Activated T-helper 2 cell treated with anti-CD3 and anti-CD28 coated beads, Interferon-gamma antibody, Interleukin-2, Interleukin-4, amounts not matched to agents 10 μg/mL and 5 μg/mL and 100 μg/mL, durations not matched to agents 14 hours and 24 hours and 36 hours (primary cell): Measurements from ENCODE around the gene GPR101. TPM values are rescaled to one million over a fixed set of nuclear protein-coding genes. Genes with fewer than 3 reads are reported as not detected.
A peak's percentile ranks its signal among the peaks of the same experiment; 100 is the strongest.

Experiments
- DNase-seq: peaks from one replicate; pipeline ENCODE4 v3.0.0; 2021; ENCODE audit warnings: low spot score
- H3K27ac Mint-ChIP-seq: one replicate; pipeline ENCODE4 v1.8.0; 2021; ENCODE audit warnings: mixed read lengths
- H3K27me3 Mint-ChIP-seq: one replicate; pipeline ENCODE4 v1.8.0; 2021; ENCODE audit warnings: low read depth, mixed read lengths
- H3K36me3 Mint-ChIP-seq: one replicate; pipeline ENCODE4 v1.8.0; 2021; ENCODE audit warnings: low read depth, mixed read lengths
- H3K4me1 Mint-ChIP-seq: one replicate; pipeline ENCODE4 v1.8.0; 2021; ENCODE audit warnings: low read depth, mixed read lengths
- H3K4me3 Mint-ChIP-seq: one replicate; pipeline ENCODE4 v1.8.0; 2021; ENCODE audit warnings: low read depth, mild to moderate bottlenecking, moderate library complexity, mixed read lengths
- H3K9me3 Mint-ChIP-seq: one replicate; pipeline ENCODE4 v1.8.0; 2021; ENCODE audit warnings: mixed read lengths
- intact Hi-C: fragments of 100-400 bp; cut with micrococcal nuclease; formaldehyde crosslinking; loops from one replicate; pipeline ENCODE4 v1.15.1; 2023
- total RNA-seq: library from RNA; stranded (reverse); gene quantifications from 2 replicates; pipeline ENCODE4 v1.2.3, GENCODE V29; 2022

The GPR101 gene
- not detected in 2 replicates for total RNA-seq

DNA sequence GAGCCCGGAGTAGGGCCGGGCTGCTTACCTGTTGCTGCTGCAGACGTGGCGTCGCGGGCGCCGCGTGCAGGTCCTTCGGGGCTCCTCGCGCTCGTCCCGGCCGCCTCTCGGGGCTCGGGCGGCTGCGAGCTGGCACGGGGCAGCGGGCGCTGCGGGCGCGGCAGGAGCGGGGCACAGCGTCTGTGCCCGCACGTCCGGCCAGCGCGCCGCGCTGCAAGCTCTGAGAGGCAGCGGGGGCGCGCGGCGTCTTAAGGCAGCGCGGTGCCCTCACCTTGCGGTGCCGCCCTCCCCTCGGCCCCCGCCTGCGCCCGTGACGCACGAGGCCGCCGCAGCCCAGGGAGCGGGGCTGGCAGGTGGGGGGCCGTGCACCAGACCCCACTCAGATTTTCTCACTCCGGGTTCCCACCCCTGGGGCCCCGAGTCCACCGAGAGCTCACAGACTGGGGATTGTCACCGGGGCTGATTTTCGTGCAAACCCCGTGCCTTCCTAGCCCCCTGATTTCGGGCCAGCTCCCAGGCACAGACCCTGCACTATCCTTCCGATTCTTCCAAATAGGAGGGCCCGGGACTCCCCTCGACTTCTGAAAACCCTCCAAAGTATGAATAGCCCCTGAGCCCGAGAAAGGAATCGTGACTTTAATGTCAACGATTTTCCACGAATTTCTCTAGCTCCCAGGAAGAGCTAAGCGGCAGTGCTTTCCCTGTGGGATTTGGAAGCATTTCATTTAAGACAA, at the start of gene GPR101:
Gene GPR101 (minus strand): TSS at position 222 of the 734 bp plus-strand sequence. CDS start 2,321 bp downstream, outside the sequence.
- Mint-ChIP-seq H3K36me3 (no peaks in the 10 kb centered on the region), H3K27ac (no peak within 1 kb of the TSS), H3K9me3 (no peaks in the 10 kb centered on the region), H3K4me3 (no peak within 1 kb of the TSS), H3K4me1 (peaks cover 6% of the 10 kb centered on the region), H3K27me3 (peaks cover 60% of the 10 kb centered on the region)
- no peak for DNase-seq
- intact Hi-C loops = loop anchor here (2.0 kb wide), 1 partner anchor 19 kb away; no protein-coding TSS in a partner anchor

- Mint-ChIP-seq H3K4me1 (no peaks in the 10 kb centered on the region), H3K9me3 (no peaks in the 10 kb centered on the region), H3K27ac (no peak overlapping the region), H3K4me3 (no peak overlapping the region), H3K36me3 (no peaks in the 10 kb centered on the region), H3K27me3 (peaks cover 6% of the 10 kb centered on the region)
- intact Hi-C loops = no loop called here
- DNase-seq = no peak
These were observed 47.4 kb upstream of the GPR101 start for GRCh38 chrX:137081239-137081638.

DNA sequence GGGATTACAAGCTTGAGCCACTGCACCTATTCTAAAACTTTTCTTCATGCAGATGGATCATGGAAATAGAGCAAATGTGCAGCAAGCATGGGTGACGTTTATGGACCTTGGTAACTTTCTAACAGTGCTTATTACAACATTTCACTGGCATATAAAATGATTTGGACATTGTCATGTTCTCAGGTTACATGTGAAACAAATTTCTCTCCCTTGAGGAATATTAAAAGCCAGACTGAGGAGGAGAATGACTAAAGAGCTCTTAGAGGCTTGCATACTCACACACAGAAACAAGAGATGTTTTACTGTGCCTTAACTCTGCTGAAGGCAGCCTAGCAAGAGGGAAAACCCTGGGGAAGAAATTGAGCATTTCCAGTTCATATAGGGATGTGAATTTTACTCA, 38.6 kb upstream of the GPR101 start:
- H3K9me3 Mint-ChIP-seq = no peaks in the 10 kb centered on the region
- DNase-seq = no peak
- no peaks in the 10 kb centered on the region for H3K27me3 Mint-ChIP-seq
- no peaks in the 10 kb centered on the region for H3K4me1 Mint-ChIP-seq
- no peaks in the 10 kb centered on the region for H3K36me3 Mint-ChIP-seq
- intact Hi-C loops = no loop called here
- no peak overlapping the region for H3K4me3 Mint-ChIP-seq
- H3K27ac Mint-ChIP-seq = no peak overlapping the region

- Mint-ChIP-seq H3K4me1 (no peaks in the 10 kb centered on the region), H3K27me3 (no peaks in the 10 kb centered on the region), H3K9me3 (no peaks in the 10 kb centered on the region), H3K4me3 (no peak overlapping the region), H3K27ac (no peak overlapping the region), H3K36me3 (no peaks in the 10 kb centered on the region)
- DNase-seq = no peak
- intact Hi-C loops = no loop called here
These were observed 37.8 kb upstream of the GPR101 start for GRCh38 chrX:137071596-137071995.

DNA sequence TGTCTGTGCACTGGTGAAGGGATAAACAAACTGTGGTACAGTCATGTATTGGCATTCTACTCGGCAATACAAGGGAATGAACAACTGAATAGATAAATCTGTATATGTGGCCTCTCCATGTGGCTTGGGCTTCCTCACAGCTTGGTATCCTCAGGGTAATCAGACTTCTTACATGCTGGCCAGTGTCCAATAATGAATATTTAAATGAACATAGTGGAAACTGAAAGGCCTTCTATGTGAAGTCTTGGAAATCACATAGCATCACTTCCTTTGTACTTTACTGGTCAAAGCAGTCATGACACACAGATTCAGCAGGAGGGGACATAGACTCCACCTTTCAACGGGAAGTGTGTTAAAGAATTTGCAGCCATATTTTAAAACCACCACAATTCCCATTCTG, 33.4 kb upstream of the GPR101 start:
- H3K9me3 Mint-ChIP-seq = no peaks in the 10 kb centered on the region
- H3K4me3 Mint-ChIP-seq = no peak overlapping the region
- intact Hi-C loops = no loop called here
- no peak for DNase-seq
- H3K27me3 Mint-ChIP-seq = no peaks in the 10 kb centered on the region
- no peaks in the 10 kb centered on the region for H3K4me1 Mint-ChIP-seq
- H3K36me3 Mint-ChIP-seq = no peaks in the 10 kb centered on the region
- H3K27ac Mint-ChIP-seq = no peak overlapping the region

GRCh38 chrX:137062915-137063617, 29.3 kb upstream of the GPR101 start:
- no peaks in the 10 kb centered on the region for H3K9me3 Mint-ChIP-seq
- no peaks in the 10 kb centered on the region for H3K27me3 Mint-ChIP-seq
- no peak overlapping the region for H3K4me3 Mint-ChIP-seq
- H3K36me3 Mint-ChIP-seq = no peaks in the 10 kb centered on the region
- no peak for DNase-seq
- peaks cover 2% of the 10 kb centered on the region for H3K4me1 Mint-ChIP-seq
- no peak overlapping the region for H3K27ac Mint-ChIP-seq
- intact Hi-C loops = no loop called here

DNA sequence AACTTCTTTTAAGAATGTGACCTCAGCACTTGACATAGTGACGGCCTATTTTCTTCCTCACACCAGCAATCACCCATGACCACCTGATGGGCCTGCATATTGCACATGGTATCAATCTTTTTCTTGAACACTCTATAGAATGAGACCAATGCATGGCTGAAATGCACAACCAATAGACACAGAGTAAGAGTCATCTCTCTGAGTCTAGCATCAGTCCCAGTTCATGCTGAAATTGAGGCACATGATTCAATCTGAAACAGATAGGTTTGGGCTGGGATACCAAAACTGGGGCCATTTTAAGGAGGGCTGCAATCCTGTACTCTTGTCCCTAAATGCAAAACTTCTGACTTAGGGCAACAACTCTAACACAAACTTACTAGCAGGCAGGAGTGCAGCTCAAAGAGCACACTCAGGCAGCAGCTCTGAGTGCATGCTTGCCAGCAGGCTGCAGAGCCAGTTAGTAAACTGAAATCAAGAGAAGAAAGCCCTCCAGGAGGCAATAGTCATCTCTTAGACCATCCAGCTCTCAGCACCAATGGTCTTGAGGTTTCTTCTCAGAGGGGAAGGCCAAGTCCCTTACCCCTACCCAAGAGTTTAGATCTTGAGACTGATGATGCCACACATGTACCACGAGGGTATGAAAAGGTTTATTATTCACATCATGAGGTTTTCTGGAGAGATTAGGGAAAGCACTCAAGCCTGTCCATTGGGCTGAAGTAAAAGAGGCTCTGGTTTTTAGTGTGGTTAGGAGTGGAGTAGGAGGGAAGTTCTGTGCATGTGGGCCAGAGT, 24.7 kb upstream of the GPR101 start:
- H3K4me3 Mint-ChIP-seq = no peak overlapping the region
- no peak for DNase-seq
- no peaks in the 10 kb centered on the region for H3K9me3 Mint-ChIP-seq
- peaks cover 13% of the 10 kb centered on the region for H3K27me3 Mint-ChIP-seq
- intact Hi-C loops = no loop called here
- H3K27ac Mint-ChIP-seq = no peak overlapping the region
- H3K36me3 Mint-ChIP-seq = no peaks in the 10 kb centered on the region
- H3K4me1 Mint-ChIP-seq = peaks cover 2% of the 10 kb centered on the region

GRCh38 chrX:137052643-137053235, 18.9 kb upstream of the GPR101 start:
- Mint-ChIP-seq H3K36me3 (no peaks in the 10 kb centered on the region), H3K4me3 (peak overlapping the region; percentile 87), H3K27me3 (peaks cover 38% of the 10 kb centered on the region), H3K27ac (peak overlapping the region; percentile 65), H3K4me1 (peaks cover 3% of the 10 kb centered on the region), H3K9me3 (no peaks in the 10 kb centered on the region)
- intact Hi-C loops = loop anchor here (1.0 to 2.0 kb wide), 2 partner anchors 20 to 97 kb away; partner anchors contain the start of gene GPR101
- no peak for DNase-seq

GRCh38 chrX:137051978-137052642, 18.3 kb upstream of the GPR101 start:
- Mint-ChIP-seq H3K27ac (peak overlapping the region; percentile 65), H3K27me3 (peaks cover 39% of the 10 kb centered on the region)

GRCh38 chrX:137044893-137045292, 11.1 kb upstream of the GPR101 start:
- Mint-ChIP-seq H3K9me3 (no peaks in the 10 kb centered on the region), H3K4me1 (no peaks in the 10 kb centered on the region), H3K36me3 (no peaks in the 10 kb centered on the region), H3K27ac (no peak overlapping the region), H3K27me3 (peaks cover 22% of the 10 kb centered on the region), H3K4me3 (no peak overlapping the region)
- intact Hi-C loops = no loop called here
- no peak for DNase-seq

More at GRCh38 chrX:137051978-137052642, 18.3 kb upstream of the GPR101 start:
- peaks cover 3% of the 10 kb centered on the region for H3K4me1 Mint-ChIP-seq
- H3K36me3 Mint-ChIP-seq = no peaks in the 10 kb centered on the region
- peak overlapping the region; percentile 87 for H3K4me3 Mint-ChIP-seq
- H3K9me3 Mint-ChIP-seq = no peaks in the 10 kb centered on the region
- DNase-seq = peak; percentile 70
- intact Hi-C loops = loop anchor here (1.0 to 2.0 kb wide), 2 partner anchors 19 to 97 kb away; partner anchors contain the start of gene GPR101

- DNase-seq = no peak
- Mint-ChIP-seq H3K27me3 (peaks cover 23% of the 10 kb centered on the region), H3K9me3 (no peaks in the 10 kb centered on the region), H3K4me3 (no peak overlapping the region), H3K27ac (no peak overlapping the region), H3K4me1 (peaks cover 3% of the 10 kb centered on the region), H3K36me3 (no peaks in the 10 kb centered on the region)
- intact Hi-C loops = no loop called here
These were observed 9.9 kb upstream of the GPR101 start for GRCh38 chrX:137043736-137044135.

DNA sequence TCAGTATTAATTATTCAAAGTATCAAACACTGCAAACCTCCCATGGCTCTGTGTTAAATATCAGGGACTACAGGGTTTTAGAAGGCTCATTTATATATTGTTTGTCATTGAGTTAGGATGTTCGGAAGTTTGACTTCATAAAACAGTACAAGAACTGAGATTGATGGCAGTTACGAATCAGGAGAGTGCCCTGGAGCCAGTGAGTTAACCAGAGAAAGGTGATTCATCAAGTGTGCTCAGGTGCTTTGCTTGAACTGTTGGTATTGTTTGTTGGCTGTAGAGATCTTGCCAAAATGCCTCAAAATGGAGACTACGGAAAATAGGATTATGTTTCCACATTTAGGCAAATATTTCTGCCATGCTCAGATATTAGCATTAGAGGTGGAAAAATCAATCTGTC, 7.5 kb upstream of the GPR101 start:
- DNase-seq = no peak
- Mint-ChIP-seq H3K27me3 (peaks cover 28% of the 10 kb centered on the region), H3K27ac (no peak overlapping the region), H3K36me3 (no peaks in the 10 kb centered on the region), H3K4me3 (no peak overlapping the region), H3K9me3 (no peaks in the 10 kb centered on the region), H3K4me1 (peaks cover 3% of the 10 kb centered on the region)
- intact Hi-C loops = no loop called here
